HAP-1 (cell line): Measurements from ENCODE around the gene ETNK1.
A peak's percentile ranks its signal among the peaks of the same experiment; 100 is the strongest.
"Not testable (repeated sequence)": the region's sequence is repeated elsewhere in the genome, so short reads cannot be mapped to it uniquely, and the experiment has no call there.

Source experiments
- DNase-seq, 2 experiments: peaks; one replicate each; pipeline ENCODE4 v3.0.0-alpha.2; 2016 to 2020; ENCODE audit warnings: low spot score in 2 of 2
- H3K27me3 ChIP-seq: fragments of 250-450 bp; sonication (Bioruptor Pico); 2 replicates; pipeline ENCODE4 v1.5.1; 2020; ENCODE audit warnings: low read depth, mild to moderate bottlenecking, moderate library complexity
- H3K36me3 ChIP-seq: fragments of 250-450 bp; sonication (Bioruptor Pico); replicated peaks from 2 replicates; pipeline ENCODE4 v1.5.1; 2020; ENCODE audit warnings: mild to moderate bottlenecking
- H3K4me1 ChIP-seq: fragments of 250-450 bp; sonication (Bioruptor Pico); 2 replicates; pipeline ENCODE4 v1.5.1; 2020; ENCODE audit warnings: mild to moderate bottlenecking
- H3K4me3 ChIP-seq: fragments of 250-450 bp; sonication (Bioruptor Pico); 2 replicates; pipeline ENCODE4 v1.5.1; 2020; ENCODE audit warnings: mild to moderate bottlenecking, moderate library complexity
- H3K9me3 ChIP-seq: fragments of 250-450 bp; sonication (Bioruptor Pico); 2 replicates; pipeline ENCODE4 v1.5.1; 2020; ENCODE audit warnings: mild to moderate bottlenecking, moderate library complexity
- in situ Hi-C: fragments of 300-500 bp; cut with MboI; formaldehyde crosslinking; loops from 3 replicates; pipeline ENCODE4 v1.14.3; 2020; ENCODE audit warnings: low sequenced_read_pairs, inconsistent platforms, mixed read lengths

The ETNK1 gene

GRCh38 chr12:22612822-22613221, 12.1 kb upstream of the ETNK1 start:
- H3K9me3 ChIP-seq, H3K4me3 ChIP-seq, H3K4me1 ChIP-seq, H3K27me3 ChIP-seq, in situ Hi-C loops, H3K36me3 ChIP-seq, DNase-seq: not testable (repeated sequence)

GRCh38 chr12:22615963-22616501, 8.9 kb upstream of the ETNK1 start:
- Histone ChIP-seq H3K4me1 (no peaks in the 10 kb centered on the region), H3K27me3 (no peaks in the 10 kb centered on the region), H3K4me3 (no peak overlapping the region), H3K36me3 (no peaks in the 10 kb centered on the region), H3K9me3 (peaks cover 9% of the 10 kb centered on the region; the same call in 1 of the 2 replicates)
- in situ Hi-C loops = no loop called here
- DNase-seq = no peak

GRCh38 chr12:22617630-22618029, 7.3 kb upstream of the ETNK1 start:
- in situ Hi-C loops = no loop called here
- DNase-seq = no peak
- Histone ChIP-seq H3K9me3 (peaks cover 7% of the 10 kb centered on the region; the same call in 1 of the 2 replicates), H3K36me3 (no peaks in the 10 kb centered on the region), H3K4me3 (no peak overlapping the region), H3K4me1 (no peaks in the 10 kb centered on the region), H3K27me3 (no peaks in the 10 kb centered on the region)

GRCh38 chr12:22624548-22624869, 462 bp upstream of the ETNK1 start:
- Histone ChIP-seq H3K4me3 (peak overlapping the region; percentile 71), H3K9me3 (no peaks in the 10 kb centered on the region), H3K4me1 (peaks cover 12% of the 10 kb centered on the region), H3K36me3 (peaks cover 3% of the 10 kb centered on the region; the same call in 1 of the 2 replicates), H3K27me3 (no peaks in the 10 kb centered on the region)
- no peak for DNase-seq
- in situ Hi-C loops = no loop called here

GRCh38 chr12:22625762-22626294, 857 bp downstream of the ETNK1 start:
- H3K4me1 ChIP-seq = peaks cover 12% of the 10 kb centered on the region
- H3K27me3 ChIP-seq = no peaks in the 10 kb centered on the region
- peaks cover 8% of the 10 kb centered on the region for H3K36me3 ChIP-seq
- H3K4me3 ChIP-seq = peak overlapping the region; percentile 71
- peak; percentile 64 to 73 for DNase-seq
- H3K9me3 ChIP-seq = no peaks in the 10 kb centered on the region
- in situ Hi-C loops = loop anchor here (25.0 kb wide), 2 partner anchors 89 to 964 kb away; partner anchors contain the start of genes C2CD5 and LDHB

- H3K4me1 ChIP-seq = peaks cover 12% of the 10 kb centered on the region
- H3K36me3 ChIP-seq = peaks cover 10% of the 10 kb centered on the region
- in situ Hi-C loops = loop anchor here (25.0 kb wide), 2 partner anchors 89 to 964 kb away; partner anchors contain the start of genes C2CD5 and LDHB
- peak overlapping the region; percentile 71 for H3K4me3 ChIP-seq
- no peaks in the 10 kb centered on the region for H3K9me3 ChIP-seq
- no peak for DNase-seq
- H3K27me3 ChIP-seq = no peaks in the 10 kb centered on the region
Measured at GRCh38 chr12:22626406-22626805, 1.4 kb downstream of the ETNK1 start.

- H3K4me1 ChIP-seq = peaks cover 12% of the 10 kb centered on the region
- H3K27me3 ChIP-seq = no peaks in the 10 kb centered on the region
- no peaks in the 10 kb centered on the region for H3K9me3 ChIP-seq
- DNase-seq = no peak
- in situ Hi-C loops = loop anchor here (25.0 kb wide), 2 partner anchors 90 to 965 kb away; partner anchors contain the start of genes C2CD5 and LDHB
- peak overlapping the region; percentile 71 for H3K4me3 ChIP-seq
- peaks cover 14% of the 10 kb centered on the region for H3K36me3 ChIP-seq
Measured at GRCh38 chr12:22627371-22627770, 2.4 kb downstream of the ETNK1 start.

- peaks cover 12% of the 10 kb centered on the region for H3K4me1 ChIP-seq
- in situ Hi-C loops = loop anchor here (25.0 kb wide), 2 partner anchors 91 to 966 kb away; partner anchors contain the start of genes C2CD5 and LDHB
- no peaks in the 10 kb centered on the region for H3K9me3 ChIP-seq
- peak overlapping the region; percentile 71 for H3K4me3 ChIP-seq
- DNase-seq = no peak
- H3K36me3 ChIP-seq = peaks cover 14% of the 10 kb centered on the region
- no peaks in the 10 kb centered on the region for H3K27me3 ChIP-seq
Measured at GRCh38 chr12:22628228-22628627, 3.3 kb downstream of the ETNK1 start.

- no peak for DNase-seq
- Histone ChIP-seq H3K27me3 (no peaks in the 10 kb centered on the region), H3K36me3 (peaks cover 14% of the 10 kb centered on the region), H3K4me1 (peaks cover 10% of the 10 kb centered on the region), H3K4me3 (no peak overlapping the region), H3K9me3 (no peaks in the 10 kb centered on the region)
- in situ Hi-C loops = loop anchor here (25.0 kb wide), 2 partner anchors 95 to 970 kb away; partner anchors contain the start of genes C2CD5 and LDHB
Measured at GRCh38 chr12:22631863-22632463, 7.0 kb downstream of the ETNK1 start.

- H3K4me3 ChIP-seq = no peak overlapping the region
- no peak for DNase-seq
- H3K9me3 ChIP-seq = no peaks in the 10 kb centered on the region
- peaks cover 3% of the 10 kb centered on the region for H3K4me1 ChIP-seq
- in situ Hi-C loops = loop anchor here (25.0 kb wide), 2 partner anchors 98 to 973 kb away; partner anchors contain the start of genes C2CD5 and LDHB
- H3K36me3 ChIP-seq = peaks cover 10% of the 10 kb centered on the region
- no peaks in the 10 kb centered on the region for H3K27me3 ChIP-seq
Measured at GRCh38 chr12:22634883-22635282, 9.9 kb downstream of the ETNK1 start.

- Histone ChIP-seq H3K4me3 (no peak overlapping the region), H3K4me1 (peaks cover 11% of the 10 kb centered on the region), H3K9me3 (no peaks in the 10 kb centered on the region), H3K27me3 (no peaks in the 10 kb centered on the region), H3K36me3 (peaks cover 5% of the 10 kb centered on the region; the same call in 1 of the 2 replicates)
- in situ Hi-C loops = loop anchor here (25.0 kb wide), 2 partner anchors 99 to 974 kb away; partner anchors contain the start of genes C2CD5 and LDHB
- DNase-seq = no peak
Measured at GRCh38 chr12:22635812-22636211, 10.8 kb downstream of the ETNK1 start.

- Histone ChIP-seq H3K9me3 (no peaks in the 10 kb centered on the region), H3K27me3 (no peaks in the 10 kb centered on the region), H3K4me3 (no peak overlapping the region), H3K36me3 (peaks cover 5% of the 10 kb centered on the region), H3K4me1 (peaks cover 29% of the 10 kb centered on the region)
- in situ Hi-C loops = loop anchor here (25.0 kb wide), 2 partner anchors 104 to 979 kb away; partner anchors contain the start of genes C2CD5 and LDHB
- no peak for DNase-seq
Measured at GRCh38 chr12:22640851-22641250, 15.9 kb downstream of the ETNK1 start.

- Histone ChIP-seq H3K4me1 (peaks cover 36% of the 10 kb centered on the region), H3K9me3 (no peaks in the 10 kb centered on the region), H3K27me3 (no peaks in the 10 kb centered on the region), H3K4me3 (no peak overlapping the region), H3K36me3 (peaks cover 5% of the 10 kb centered on the region)
- in situ Hi-C loops = loop anchor here (25.0 kb wide), 2 partner anchors 104 to 979 kb away; partner anchors contain the start of genes C2CD5 and LDHB
- DNase-seq = no peak
Measured at GRCh38 chr12:22641353-22642053, 16.5 kb downstream of the ETNK1 start.
